WTC11 (cell line): ENCODE measurements around the gene AKR7A2. TPM values are rescaled to one million over a fixed set of nuclear protein-coding genes. Genes with fewer than 3 reads are reported as not detected.

Experiments
- ATAC-seq: fragments of 200-7000 bp; cut with Tn5 transposase; 2 replicates; pipeline ENCODE4 v1.10.0; 2021; ENCODE audit warnings: mild to moderate bottlenecking, moderate library complexity
- CTCF ChIA-PET: fragments of 300-600 bp; sonication (Branson Sonifier 250); formaldehyde crosslinking; loops from one replicate; lab custom pipeline; 2021; ENCODE audit warnings: antibody characterized with exemption; lab: Charles Lee
- POLR2A ChIA-PET: fragments of 350-600 bp; sonication (Branson Sonifier 250); formaldehyde crosslinking; loops from one replicate; lab custom pipeline; 2021; ENCODE audit warnings: antibody characterized with exemption; lab: Charles Lee
- DNase-seq: peaks from one replicate; pipeline ENCODE4 v3.0.0; 2021; ENCODE audit warnings: low spot score
- H3K27ac Mint-ChIP-seq: 2 replicates; pipeline ENCODE4 v1.8.0; 2021; ENCODE audit warnings: mixed read lengths
- H3K27me3 Mint-ChIP-seq: 2 replicates; pipeline ENCODE4 v1.8.0; 2021; ENCODE audit warnings: low read depth, mild to moderate bottlenecking, moderate library complexity, mixed read lengths
- H3K36me3 Mint-ChIP-seq: 2 replicates; pipeline ENCODE4 v1.8.0; 2021; ENCODE audit warnings: mixed read lengths
- H3K4me1 Mint-ChIP-seq: 2 replicates; pipeline ENCODE4 v1.8.0; 2022; ENCODE audit warnings: mixed read lengths
- H3K4me3 Mint-ChIP-seq: 2 replicates; pipeline ENCODE4 v1.8.0; 2021; ENCODE audit warnings: mild to moderate bottlenecking, moderate library complexity, mixed read lengths
- H3K9me3 Mint-ChIP-seq: 2 replicates; pipeline ENCODE4 v1.8.0; 2021; ENCODE audit warnings: mixed read lengths
- ARID4B ChIP-seq: sonication (generic); formaldehyde crosslinking; IDR thresholded peaks from 2 replicates; pipeline ENCODE4 v1.8.0; 2023; ENCODE audit warnings: missing genetic modification reagents, mild to moderate bottlenecking, borderline replicate concordance
- ATF1 ChIP-seq: sonication (generic); formaldehyde crosslinking; IDR thresholded peaks from 2 replicates; pipeline ENCODE4 v1.8.1; 2023; ENCODE audit warnings: mild to moderate bottlenecking, moderate library complexity, missing genetic modification reagents
- CBFB ChIP-seq: sonication (generic); formaldehyde crosslinking; IDR thresholded peaks from 2 replicates; pipeline ENCODE4 v1.8.1; 2022; ENCODE audit warnings: mild to moderate bottlenecking, low read depth, missing genetic modification reagents
- CREB1 ChIP-seq: sonication (generic); formaldehyde crosslinking; IDR thresholded peaks from 2 replicates; pipeline ENCODE4 v1.8.0; 2023; ENCODE audit warnings: mild to moderate bottlenecking, missing genetic modification reagents
- ESRRA ChIP-seq: sonication (generic); formaldehyde crosslinking; IDR thresholded peaks from 2 replicates; pipeline ENCODE4 v1.8.1; 2022; ENCODE audit warnings: mild to moderate bottlenecking, missing genetic modification reagents, borderline replicate concordance
- ETV6 ChIP-seq: sonication (generic); formaldehyde crosslinking; IDR thresholded peaks from 2 replicates; pipeline ENCODE4 v1.8.1; 2022; ENCODE audit warnings: mild to moderate bottlenecking, missing genetic modification reagents
- FOXK1 ChIP-seq: sonication (generic); formaldehyde crosslinking; IDR thresholded peaks from 2 replicates; pipeline ENCODE4 v1.8.0; 2022; ENCODE audit warnings: mild to moderate bottlenecking, moderate library complexity, missing genetic modification reagents
- GTF2I ChIP-seq: fragments of 250-450 bp; sonication (Bioruptor Pico); conservative IDR thresholded peaks from 2 replicates; pipeline ENCODE4 v1.4.0; 2021; ENCODE audit warnings: mild to moderate bottlenecking
- IRF1 ChIP-seq: sonication (generic); formaldehyde crosslinking; IDR thresholded peaks from 2 replicates; pipeline ENCODE4 v1.8.0; 2023; ENCODE audit warnings: missing genetic modification reagents
- IRF2 ChIP-seq: sonication (generic); formaldehyde crosslinking; IDR thresholded peaks from 2 replicates; pipeline ENCODE4 v1.8.0; 2022; ENCODE audit warnings: low read depth, missing genetic modification reagents, borderline replicate concordance
- JAZF1 ChIP-seq: fragments of 250-450 bp; sonication (Bioruptor Pico); IDR thresholded peaks from 2 replicates; pipeline ENCODE4 v1.9.0; 2021; ENCODE audit warnings: moderate library complexity, mild to moderate bottlenecking, inconsistent platforms
- KAT7 ChIP-seq: sonication (generic); formaldehyde crosslinking; IDR thresholded peaks from 2 replicates; pipeline ENCODE4 v1.8.1; 2023; ENCODE audit warnings: missing genetic modification reagents, mild to moderate bottlenecking, borderline replicate concordance
- NFATC4 ChIP-seq: fragments of 250-450 bp; sonication (Bioruptor Pico); IDR thresholded peaks from 2 replicates; pipeline ENCODE4 v1.9.0; 2021; ENCODE audit warnings: mild to moderate bottlenecking
- NFE2L1 ChIP-seq: sonication (generic); formaldehyde crosslinking; IDR thresholded peaks from 2 replicates; pipeline ENCODE4 v1.8.1; 2023; ENCODE audit warnings: missing genetic modification reagents
- OVOL2 ChIP-seq: fragments of 250-450 bp; sonication (Bioruptor Pico); IDR thresholded peaks from 2 replicates; pipeline ENCODE4 v1.9.0; 2021; ENCODE audit warnings: mild to moderate bottlenecking, borderline replicate concordance
- SP1 ChIP-seq: sonication (generic); formaldehyde crosslinking; conservative IDR thresholded peaks from 2 replicates; pipeline ENCODE4 v1.8.1; 2022; ENCODE audit warnings: missing genetic modification reagents
- USF2 ChIP-seq: sonication (generic); formaldehyde crosslinking; IDR thresholded peaks from 2 replicates; pipeline ENCODE4 v1.8.1; 2023; ENCODE audit warnings: mild to moderate bottlenecking, missing genetic modification reagents, moderate library complexity
- ZMAT4 ChIP-seq: fragments of 250-450 bp; sonication (Bioruptor Pico); IDR thresholded peaks from 2 replicates; pipeline ENCODE4 v1.9.0; 2021; ENCODE audit warnings: mild to moderate bottlenecking
- ZNF219 ChIP-seq: sonication (generic); formaldehyde crosslinking; IDR thresholded peaks from 2 replicates; pipeline ENCODE4 v1.8.0; 2023; ENCODE audit warnings: missing genetic modification reagents, mild to moderate bottlenecking, borderline replicate concordance
- ZNF423 ChIP-seq: fragments of 250-450 bp; sonication (Bioruptor Pico); IDR thresholded peaks from 2 replicates; pipeline ENCODE4 v2.1.2; 2022; ENCODE audit warnings: mild to moderate bottlenecking, moderate library complexity
- ZNF671 ChIP-seq: fragments of 250-450 bp; sonication (Bioruptor Pico); IDR thresholded peaks from 2 replicates; pipeline ENCODE4 v1.8.0; 2021; ENCODE audit warnings: mild to moderate bottlenecking
- total RNA-seq: library from RNA; stranded (reverse); gene quantifications from 3 replicates; pipeline ENCODE4 v1.2.3, GENCODE V29; 2021
- TF ChIP-seq, protein P1 (sequence below): sonication (generic); formaldehyde crosslinking; conservative IDR thresholded peaks from 2 replicates; pipeline ENCODE4 v1.8.1; 2022; ENCODE audit warnings: mild to moderate bottlenecking, missing genetic modification reagents
- TF ChIP-seq, protein P2 (sequence below): sonication (generic); formaldehyde crosslinking; IDR thresholded peaks from 2 replicates; pipeline ENCODE4 v1.8.1; 2023; ENCODE audit warnings: mild to moderate bottlenecking, missing genetic modification reagents, moderate library complexity
- TF ChIP-seq, protein P3 (sequence below): fragments of 200-600 bp; IDR thresholded peaks from 2 replicates; pipeline ENCODE4 v1.8.0; 2022; ENCODE audit warnings: antibody characterized with exemption

Gene AKR7A2
- total RNA-seq, 1 experiment from 2014 or later = 43.4 TPM

- no peaks in the 10 kb centered on the region for H3K27me3 Mint-ChIP-seq
- TF ChIP-seq ETV6 (no peak), ZNF423 (CRISPR knock-in tag) (no peak), ZNF219 (CRISPR knock-in tag) (no peak), ATF1 (no peak), FOXK1 (no peak), IRF1 (0 out of 2 replicates have a peak, but pooled peaks have one; percentile 30), OVOL2 (CRISPR knock-in tag) (no peak)
- H3K4me3 Mint-ChIP-seq = no peak overlapping the region
- ATAC-seq (no peak), DNase-seq (no peak)
- H3K36me3 Mint-ChIP-seq = peaks cover 21% of the 10 kb centered on the region
- no peaks in the 10 kb centered on the region for H3K9me3 Mint-ChIP-seq
- no peak overlapping the region for H3K27ac Mint-ChIP-seq
- ChIA-PET POLR2A (no interaction called here), CTCF (interaction anchor here (1.0 to 1.5 kb wide), 3 partner anchors 15 to 46 kb away, joined by 3 to 4 read pairs (median 3); no protein-coding TSS in a partner anchor)
- H3K4me1 Mint-ChIP-seq = peaks cover 17% of the 10 kb centered on the region
These were observed 48.1 kb upstream of the AKR7A2 start for GRCh38 chr1:19360016-19360415.

DNA sequence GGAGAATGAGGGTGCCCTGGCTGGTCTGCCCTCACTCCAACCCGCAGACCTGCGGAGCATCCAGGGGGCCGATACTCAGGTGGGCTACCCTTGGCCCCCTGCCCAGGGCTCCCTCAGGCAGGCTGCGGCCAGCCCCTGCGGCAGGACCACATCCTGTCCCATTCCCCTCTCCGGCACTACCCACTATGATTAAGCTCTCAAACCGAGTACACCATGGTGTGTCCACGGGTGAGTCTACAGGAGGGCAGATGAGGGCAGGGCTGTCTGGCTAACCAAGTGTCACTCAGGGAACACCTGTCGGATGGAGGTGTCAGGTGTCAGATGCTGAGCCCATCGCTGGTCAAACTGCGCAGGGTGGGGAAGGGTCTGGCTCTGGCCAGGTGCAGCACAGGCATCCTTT is 47.4 kb upstream of the AKR7A2 start:
- CTCF ChIA-PET = interaction anchor here (0.5 to 1.5 kb wide), 3 partner anchors 15 to 303 kb away, joined by 3 to 6 read pairs (median 3); no protein-coding TSS in a partner anchor
- POLR2A ChIA-PET = interaction anchor here (0.6 kb wide), 1 partner anchor 24 kb away, joined by 3 read pairs; no protein-coding TSS in a partner anchor
- Mint-ChIP-seq H3K4me1 (peaks cover 23% of the 10 kb centered on the region), H3K27ac (no peak overlapping the region), H3K27me3 (no peaks in the 10 kb centered on the region), H3K4me3 (no peak overlapping the region), H3K9me3 (no peaks in the 10 kb centered on the region), H3K36me3 (peaks cover 26% of the 10 kb centered on the region)
- DNase-seq (no peak), ATAC-seq (no peak; the same call in 1 of the 2 replicates)
- no peak for TF ChIP-seq ESRRA (CRISPR knock-in tag)
- TF ChIP-seq IRF2 (CRISPR knock-in tag) = no peak
- no peak for TF ChIP-seq SP1 (CRISPR knock-in tag)
- no peak for TF ChIP-seq KAT7 (CRISPR knock-in tag)
- TF ChIP-seq ZMAT4 (CRISPR knock-in tag) = no peak
- TF ChIP-seq ZNF219 (CRISPR knock-in tag) = no peak
- TF ChIP-seq, protein P1, sequence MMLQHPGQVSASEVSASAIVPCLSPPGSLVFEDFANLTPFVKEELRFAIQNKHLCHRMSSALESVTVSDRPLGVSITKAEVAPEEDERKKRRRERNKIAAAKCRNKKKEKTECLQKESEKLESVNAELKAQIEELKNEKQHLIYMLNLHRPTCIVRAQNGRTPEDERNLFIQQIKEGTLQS (CRISPR knock-in tag) = no peak
- TF ChIP-seq CREB1 = no peak
- TF ChIP-seq GTF2I (CRISPR knock-in tag) = no peak
- TF ChIP-seq NFATC4 (CRISPR knock-in tag) = no peak
- TF ChIP-seq JAZF1 = no peak
- TF ChIP-seq, protein P2, sequence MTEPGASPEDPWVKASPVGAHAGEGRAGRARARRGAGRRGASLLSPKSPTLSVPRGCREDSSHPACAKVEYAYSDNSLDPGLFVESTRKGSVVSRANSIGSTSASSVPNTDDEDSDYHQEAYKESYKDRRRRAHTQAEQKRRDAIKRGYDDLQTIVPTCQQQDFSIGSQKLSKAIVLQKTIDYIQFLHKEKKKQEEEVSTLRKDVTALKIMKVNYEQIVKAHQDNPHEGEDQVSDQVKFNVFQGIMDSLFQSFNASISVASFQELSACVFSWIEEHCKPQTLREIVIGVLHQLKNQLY = no peak
- TF ChIP-seq, protein P3, sequence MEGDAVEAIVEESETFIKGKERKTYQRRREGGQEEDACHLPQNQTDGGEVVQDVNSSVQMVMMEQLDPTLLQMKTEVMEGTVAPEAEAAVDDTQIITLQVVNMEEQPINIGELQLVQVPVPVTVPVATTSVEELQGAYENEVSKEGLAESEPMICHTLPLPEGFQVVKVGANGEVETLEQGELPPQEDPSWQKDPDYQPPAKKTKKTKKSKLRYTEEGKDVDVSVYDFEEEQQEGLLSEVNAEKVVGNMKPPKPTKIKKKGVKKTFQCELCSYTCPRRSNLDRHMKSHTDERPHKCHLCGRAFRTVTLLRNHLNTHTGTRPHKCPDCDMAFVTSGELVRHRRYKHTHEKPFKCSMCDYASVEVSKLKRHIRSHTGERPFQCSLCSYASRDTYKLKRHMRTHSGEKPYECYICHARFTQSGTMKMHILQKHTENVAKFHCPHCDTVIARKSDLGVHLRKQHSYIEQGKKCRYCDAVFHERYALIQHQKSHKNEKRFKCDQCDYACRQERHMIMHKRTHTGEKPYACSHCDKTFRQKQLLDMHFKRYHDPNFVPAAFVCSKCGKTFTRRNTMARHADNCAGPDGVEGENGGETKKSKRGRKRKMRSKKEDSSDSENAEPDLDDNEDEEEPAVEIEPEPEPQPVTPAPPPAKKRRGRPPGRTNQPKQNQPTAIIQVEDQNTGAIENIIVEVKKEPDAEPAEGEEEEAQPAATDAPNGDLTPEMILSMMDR = no peak
- no peak for TF ChIP-seq NFE2L1 (CRISPR knock-in tag)

DNA sequence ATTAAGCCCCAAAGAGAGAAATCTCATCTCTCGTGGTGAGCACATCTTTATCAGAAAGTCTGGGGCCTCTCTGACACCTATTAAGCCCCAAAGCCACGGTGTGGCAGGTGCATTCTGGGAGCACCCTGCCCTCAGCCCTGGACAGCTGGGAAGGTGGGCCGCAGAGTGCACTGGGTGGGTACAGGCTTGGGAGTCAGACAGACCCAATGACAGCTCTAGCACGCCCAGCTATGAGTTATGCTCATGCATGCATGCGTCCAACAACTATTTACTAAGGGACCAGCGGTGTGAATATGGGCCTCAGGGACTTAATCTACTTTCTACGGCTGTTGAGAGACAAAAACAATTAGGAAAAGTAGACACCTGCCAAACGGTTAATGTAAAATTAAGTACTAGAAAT is 46.8 kb upstream of the AKR7A2 start:
- no peaks in the 10 kb centered on the region for H3K27me3 Mint-ChIP-seq
- no peak for ATAC-seq
- peaks cover 29% of the 10 kb centered on the region for H3K36me3 Mint-ChIP-seq
- H3K4me1 Mint-ChIP-seq = peaks cover 30% of the 10 kb centered on the region
- ChIA-PET POLR2A (no interaction called here), CTCF (interaction anchor here (0.5 to 1.5 kb wide), 4 partner anchors 16 to 346 kb away, joined by 3 to 6 read pairs (median 3); no protein-coding TSS in a partner anchor)
- H3K4me3 Mint-ChIP-seq = no peak overlapping the region
- no peaks in the 10 kb centered on the region for H3K9me3 Mint-ChIP-seq
- DNase-seq = no peak
- no peak overlapping the region for H3K27ac Mint-ChIP-seq
- TF ChIP-seq USF2 (CRISPR knock-in tag) = no peak
- TF ChIP-seq ARID4B (CRISPR knock-in tag) = no peak
- no peak for TF ChIP-seq CBFB
- no peak for TF ChIP-seq ZNF671 (CRISPR knock-in tag)
